Activated naive CD8-positive, alpha-beta T cell treated with anti-CD3 and anti-CD28 coated beads, Interleukin-2, amount 50 U/mL, for 24 hours (primary cell): ENCODE measurements around the gene APRT.
A peak's percentile ranks its signal among the peaks of the same experiment; 100 is the strongest.

Experiments
- ATAC-seq: fragments of 150-1000 bp; cut with Tn5 transposase; one replicate; pipeline ENCODE4 v1.10.0; 2021
- DNase-seq: peaks from one replicate; pipeline ENCODE4 v3.0.0; 2021
- H3K27ac Mint-ChIP-seq: one replicate; pipeline ENCODE4 v1.8.0; 2021; ENCODE audit warnings: mild to moderate bottlenecking, mixed read lengths
- H3K27me3 Mint-ChIP-seq: one replicate; pipeline ENCODE4 v1.8.0; 2021; ENCODE audit warnings: mixed read lengths
- H3K36me3 Mint-ChIP-seq: one replicate; pipeline ENCODE4 v1.8.0; 2021; ENCODE audit warnings: low read depth, mixed read lengths
- H3K4me1 Mint-ChIP-seq: one replicate; pipeline ENCODE4 v1.8.0; 2021; ENCODE audit warnings: mixed read lengths
- H3K4me3 Mint-ChIP-seq: one replicate; pipeline ENCODE4 v1.8.0; 2021; ENCODE audit warnings: mild to moderate bottlenecking, moderate library complexity, mixed read lengths
- H3K9me3 Mint-ChIP-seq: one replicate; pipeline ENCODE4 v1.8.0; 2021; ENCODE audit warnings: mixed read lengths

Gene APRT

DNA sequence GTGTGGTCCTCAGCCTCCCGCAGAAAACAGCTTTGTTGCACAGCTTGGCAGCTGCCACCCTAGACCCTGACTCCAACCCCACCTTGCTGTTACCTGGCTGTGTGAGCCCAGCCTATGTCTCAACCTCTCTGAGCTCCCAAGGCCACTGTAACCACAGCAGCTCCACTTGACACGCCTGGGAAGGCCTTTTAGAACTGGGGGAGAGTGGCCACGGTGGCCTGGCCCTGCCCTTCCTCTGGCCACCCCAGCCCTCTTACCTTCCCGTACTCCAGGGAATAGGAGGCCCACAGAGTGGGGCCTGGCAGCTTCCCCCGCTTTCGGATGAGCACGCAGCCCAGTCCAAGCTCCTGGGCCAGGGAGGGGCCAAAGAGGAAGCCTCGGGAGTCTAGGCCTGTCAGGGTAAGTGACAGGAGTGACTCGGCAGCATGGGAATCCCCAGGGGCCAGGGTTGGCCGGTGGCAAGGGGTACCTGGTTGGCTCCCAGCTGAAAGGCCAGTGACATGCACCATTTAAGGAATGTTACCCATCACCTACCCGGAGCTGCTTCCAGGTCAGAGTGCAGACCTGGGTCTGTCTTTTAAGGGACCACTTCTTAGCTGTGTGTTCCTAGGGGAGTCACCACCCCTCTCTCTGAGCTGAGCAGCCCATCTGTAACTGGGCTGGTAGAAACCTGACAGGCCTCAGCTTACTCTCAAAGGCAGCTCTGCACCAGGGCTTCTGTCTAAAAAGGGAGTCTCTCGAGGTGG, 1.4 kb downstream of the APRT start:
- Mint-ChIP-seq H3K27me3 (no peaks in the 10 kb centered on the region), H3K36me3 (peaks cover 28% of the 10 kb centered on the region)

DNA sequence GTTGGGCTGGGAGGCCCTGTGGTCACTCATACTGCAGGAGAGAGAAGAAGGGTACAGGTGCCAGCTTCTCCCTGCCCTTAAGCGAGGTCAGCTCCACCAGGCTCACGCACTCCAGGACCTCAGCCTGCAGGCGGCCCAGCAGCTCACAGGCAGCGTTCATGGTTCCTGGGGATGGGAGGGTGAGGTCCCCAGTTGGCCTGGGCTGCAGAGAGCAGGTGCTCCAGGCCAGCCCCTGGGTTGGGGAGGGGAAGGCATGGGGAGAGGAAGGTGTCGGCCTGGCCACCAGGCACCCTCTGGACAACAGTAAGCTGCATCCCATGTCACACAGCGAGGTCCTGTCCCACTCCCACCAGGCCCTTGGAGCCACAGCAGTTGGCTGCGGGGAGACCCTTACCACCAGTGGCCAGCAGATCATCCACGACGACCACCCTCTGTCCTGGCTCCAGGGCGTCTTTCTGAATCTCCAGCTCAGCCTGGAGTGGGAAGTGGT, 2.0 kb downstream of the APRT start:
- no peaks in the 10 kb centered on the region for H3K27me3 Mint-ChIP-seq
- no peak for ATAC-seq
- peak overlapping the region; percentile 95 for H3K27ac Mint-ChIP-seq
- peaks cover 28% of the 10 kb centered on the region for H3K36me3 Mint-ChIP-seq
- DNase-seq = peak; percentile 31
- H3K4me3 Mint-ChIP-seq = peak overlapping the region; percentile 87
- H3K4me1 Mint-ChIP-seq = peaks cover 24% of the 10 kb centered on the region
- H3K9me3 Mint-ChIP-seq = no peaks in the 10 kb centered on the region

More for the DNA sequence above, 1.4 kb downstream of the APRT start:
- H3K4me3 Mint-ChIP-seq = peak overlapping the region; percentile 87
- ATAC-seq = peak; percentile 39
- peak overlapping the region; percentile 95 for H3K27ac Mint-ChIP-seq
- H3K4me1 Mint-ChIP-seq = peaks cover 24% of the 10 kb centered on the region
- DNase-seq = peak; percentile 67
- H3K9me3 Mint-ChIP-seq = no peaks in the 10 kb centered on the region

DNA sequence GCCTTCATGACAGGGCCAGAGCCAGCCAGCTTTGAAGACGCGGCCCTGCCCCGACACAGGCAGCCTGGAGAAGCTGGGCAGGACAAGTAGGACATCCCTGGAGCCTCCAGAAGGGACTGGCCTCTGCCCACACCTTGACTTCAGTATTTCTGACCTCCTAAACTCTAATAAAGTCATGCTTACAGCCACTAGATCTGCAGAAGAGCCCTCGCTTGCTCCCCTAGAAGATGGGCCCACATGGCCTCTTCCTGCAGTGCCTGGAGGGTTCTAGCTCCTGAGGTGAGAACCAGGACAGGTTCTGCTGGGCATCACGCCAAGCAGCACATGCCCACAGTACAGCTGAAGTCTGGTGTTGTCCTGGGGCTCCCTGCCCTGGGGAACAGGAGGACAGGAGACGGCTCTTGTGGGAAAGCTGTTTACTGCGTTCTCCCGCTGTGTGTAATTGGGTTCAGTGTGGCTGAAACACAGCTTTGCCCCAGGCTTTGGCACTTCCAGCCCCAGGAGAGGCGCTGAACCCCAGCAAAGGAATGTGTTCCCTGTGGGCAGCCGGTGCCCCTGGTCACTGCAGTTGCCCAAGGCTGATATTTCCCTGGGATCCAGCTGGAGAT, 2.6 kb downstream of the APRT start:
- Mint-ChIP-seq H3K4me3 (peak overlapping the region; percentile 87), H3K9me3 (no peaks in the 10 kb centered on the region), H3K27me3 (no peaks in the 10 kb centered on the region), H3K36me3 (peaks cover 33% of the 10 kb centered on the region), H3K27ac (peak overlapping the region; percentile 69), H3K4me1 (peaks cover 24% of the 10 kb centered on the region)
- DNase-seq (no peak), ATAC-seq (no peak)

DNA sequence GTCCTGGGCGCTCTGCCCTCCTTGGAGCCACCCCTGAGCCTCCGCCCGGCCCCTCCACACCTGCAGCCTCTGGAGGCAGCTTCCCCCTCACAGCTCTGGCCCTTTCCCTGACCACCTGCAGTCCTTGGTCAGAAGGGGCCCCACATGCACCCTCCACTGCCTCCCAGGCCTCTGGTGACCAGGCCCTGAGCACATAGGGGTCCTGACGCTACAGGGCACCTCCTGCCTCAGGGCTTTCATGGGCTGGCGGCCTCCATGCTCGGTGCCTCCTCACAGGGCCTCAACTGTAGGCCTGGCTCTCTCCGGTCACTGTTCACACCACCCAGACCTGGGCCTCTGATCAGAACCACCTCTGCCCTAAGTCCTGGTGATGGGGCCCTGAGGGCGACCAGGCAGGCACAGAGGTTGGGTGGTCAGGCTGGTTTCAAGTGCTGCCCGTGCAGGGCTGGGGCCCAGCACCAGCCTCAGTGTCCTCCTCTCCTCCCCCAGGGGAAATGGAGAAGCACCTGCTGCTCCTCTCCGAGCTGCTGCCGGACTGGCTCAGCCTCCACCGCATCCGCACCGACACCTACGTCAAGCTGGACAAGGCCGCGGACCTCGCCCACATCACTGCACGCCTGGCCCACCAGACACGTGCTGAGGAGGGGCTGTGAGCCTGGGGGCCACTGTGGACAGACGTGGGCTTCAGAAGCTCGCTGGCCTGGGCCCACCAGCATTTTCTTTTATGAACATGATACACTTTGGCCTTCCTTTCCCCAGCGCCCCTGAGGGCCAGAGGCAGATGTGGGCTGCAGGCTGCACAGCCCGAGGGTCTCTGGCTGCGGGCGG, 3.9 kb downstream of the APRT start:
- H3K27ac Mint-ChIP-seq = peak overlapping the region; percentile 69

DNA sequence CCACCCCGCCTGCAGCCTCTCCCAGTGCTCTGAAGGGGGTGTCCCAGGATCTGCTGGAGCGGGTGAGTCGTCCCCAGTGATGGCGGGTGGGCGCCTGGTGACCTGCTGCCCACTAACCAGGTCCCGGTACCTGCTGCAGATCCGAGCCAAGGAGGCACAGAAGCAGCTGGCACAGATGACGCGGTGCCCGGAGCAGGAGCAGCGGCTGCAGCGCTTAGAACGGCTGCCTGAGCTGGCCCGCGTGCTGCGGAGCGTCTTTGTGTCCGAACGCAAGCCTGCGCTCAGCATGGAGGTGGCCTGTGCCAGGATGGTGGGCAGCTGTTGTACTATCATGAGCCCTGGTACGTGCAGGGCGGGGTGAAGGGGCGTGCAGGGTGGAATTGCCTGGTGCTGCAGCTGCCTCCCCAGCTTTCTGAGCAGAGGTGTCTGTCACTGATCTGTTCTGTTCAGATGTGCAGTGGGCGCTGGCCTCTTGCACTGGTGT, 4.5 kb downstream of the APRT start:
- Mint-ChIP-seq H3K9me3 (no peaks in the 10 kb centered on the region), H3K4me1 (peaks cover 24% of the 10 kb centered on the region), H3K4me3 (peak overlapping the region; percentile 14), H3K27ac (peak overlapping the region; percentile 39), H3K27me3 (no peaks in the 10 kb centered on the region), H3K36me3 (peaks cover 34% of the 10 kb centered on the region)
- ATAC-seq = no peak
- no peak for DNase-seq

More for the DNA sequence above, 3.9 kb downstream of the APRT start:
- Mint-ChIP-seq H3K9me3 (no peaks in the 10 kb centered on the region), H3K4me3 (peak overlapping the region; percentile 32), H3K4me1 (peaks cover 24% of the 10 kb centered on the region), H3K36me3 (peaks cover 34% of the 10 kb centered on the region), H3K27me3 (no peaks in the 10 kb centered on the region)
- no peak for DNase-seq
- ATAC-seq = no peak

DNA sequence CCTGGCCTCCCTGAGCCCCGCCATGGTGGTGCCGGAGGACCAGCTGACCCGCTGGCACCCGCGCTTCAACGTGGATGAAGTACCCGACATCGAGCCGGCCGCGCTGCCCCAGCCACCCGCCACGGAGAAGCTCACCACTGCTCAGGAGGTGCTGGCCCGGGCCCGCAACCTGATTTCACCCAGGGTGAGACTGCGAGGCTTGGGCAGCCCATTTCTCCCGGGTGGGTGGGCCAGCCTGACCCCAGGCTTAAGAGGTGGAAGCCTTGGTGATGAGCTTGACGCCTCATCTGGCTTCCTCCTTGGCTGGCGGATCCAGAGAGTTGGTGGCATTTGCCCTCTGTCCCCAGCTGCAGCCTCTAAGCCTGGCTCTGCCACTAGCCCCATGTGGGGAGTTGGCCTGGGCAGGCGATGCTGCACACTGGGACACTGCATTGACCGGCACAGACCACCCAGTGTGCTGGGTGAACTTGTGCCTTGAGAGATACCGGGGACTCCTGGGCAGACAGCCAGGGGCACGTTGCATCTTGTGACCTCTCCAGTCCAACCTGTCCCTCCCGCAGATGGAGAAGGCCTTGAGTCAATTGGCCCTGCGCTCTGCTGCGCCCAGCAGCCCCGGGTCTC, 5.1 kb downstream of the APRT start:
- peaks cover 34% of the 10 kb centered on the region for H3K36me3 Mint-ChIP-seq
- no peak overlapping the region for H3K27ac Mint-ChIP-seq
- peak overlapping the region; percentile 17 for H3K4me3 Mint-ChIP-seq
- no peak for DNase-seq
- H3K4me1 Mint-ChIP-seq = peaks cover 25% of the 10 kb centered on the region
- no peaks in the 10 kb centered on the region for H3K9me3 Mint-ChIP-seq
- no peaks in the 10 kb centered on the region for H3K27me3 Mint-ChIP-seq
- ATAC-seq = no peak

DNA sequence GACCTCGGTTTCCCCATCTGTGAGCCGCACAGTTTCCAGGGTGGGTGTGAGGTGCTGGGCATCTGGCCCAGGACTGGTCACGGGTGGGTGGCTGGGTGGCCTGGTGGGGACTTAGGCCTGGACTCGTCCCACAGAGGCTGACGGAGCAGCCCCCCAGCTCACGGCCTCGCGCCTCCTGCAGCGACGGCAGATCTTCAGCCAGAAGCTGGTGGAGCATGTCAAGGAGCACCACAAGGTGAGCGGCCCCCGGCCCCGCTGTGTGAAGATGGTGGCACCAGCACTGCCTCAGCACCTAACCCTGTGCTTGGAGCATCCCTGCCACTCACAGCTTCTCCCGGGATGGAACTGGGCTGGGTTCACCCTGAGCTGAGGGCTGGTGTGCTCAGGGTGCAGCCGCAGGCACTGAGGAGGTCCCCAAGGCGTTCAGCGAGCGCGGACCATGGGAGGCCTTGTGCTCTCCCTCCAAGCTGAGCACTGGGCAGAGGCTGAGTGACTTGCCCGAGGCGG, 5.8 kb downstream of the APRT start:
- Mint-ChIP-seq H3K4me3 (peak overlapping the region; percentile 17), H3K36me3 (peaks cover 34% of the 10 kb centered on the region), H3K9me3 (no peaks in the 10 kb centered on the region), H3K4me1 (peaks cover 30% of the 10 kb centered on the region), H3K27me3 (no peaks in the 10 kb centered on the region), H3K27ac (no peak overlapping the region)
- DNase-seq = no peak
- no peak for ATAC-seq

DNA sequence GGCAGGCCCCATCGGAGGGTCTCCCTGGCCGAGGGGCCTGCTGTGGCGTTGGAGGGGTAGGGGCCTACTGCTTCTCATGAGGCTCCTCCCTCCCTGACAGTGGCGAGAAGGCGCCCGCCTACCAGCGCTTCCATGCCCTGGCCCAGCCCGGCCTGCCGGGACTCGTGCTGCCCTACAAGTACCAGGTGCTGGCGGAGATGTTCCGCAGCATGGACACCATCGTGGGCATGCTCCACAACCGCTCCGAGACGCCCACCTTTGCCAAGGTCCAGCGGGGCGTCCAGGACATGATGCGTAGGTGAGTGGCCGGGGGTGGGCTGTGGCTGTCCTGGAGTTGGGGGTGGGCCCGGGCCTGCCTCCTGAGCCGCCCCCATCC, 6.4 kb downstream of the APRT start:
- peaks cover 29% of the 10 kb centered on the region for H3K36me3 Mint-ChIP-seq
- H3K27ac Mint-ChIP-seq = peak overlapping the region; percentile 27
- no peak for DNase-seq
- no peak for ATAC-seq
- H3K4me3 Mint-ChIP-seq = peak overlapping the region; percentile 79
- no peaks in the 10 kb centered on the region for H3K27me3 Mint-ChIP-seq
- no peaks in the 10 kb centered on the region for H3K9me3 Mint-ChIP-seq
- peaks cover 32% of the 10 kb centered on the region for H3K4me1 Mint-ChIP-seq

DNA sequence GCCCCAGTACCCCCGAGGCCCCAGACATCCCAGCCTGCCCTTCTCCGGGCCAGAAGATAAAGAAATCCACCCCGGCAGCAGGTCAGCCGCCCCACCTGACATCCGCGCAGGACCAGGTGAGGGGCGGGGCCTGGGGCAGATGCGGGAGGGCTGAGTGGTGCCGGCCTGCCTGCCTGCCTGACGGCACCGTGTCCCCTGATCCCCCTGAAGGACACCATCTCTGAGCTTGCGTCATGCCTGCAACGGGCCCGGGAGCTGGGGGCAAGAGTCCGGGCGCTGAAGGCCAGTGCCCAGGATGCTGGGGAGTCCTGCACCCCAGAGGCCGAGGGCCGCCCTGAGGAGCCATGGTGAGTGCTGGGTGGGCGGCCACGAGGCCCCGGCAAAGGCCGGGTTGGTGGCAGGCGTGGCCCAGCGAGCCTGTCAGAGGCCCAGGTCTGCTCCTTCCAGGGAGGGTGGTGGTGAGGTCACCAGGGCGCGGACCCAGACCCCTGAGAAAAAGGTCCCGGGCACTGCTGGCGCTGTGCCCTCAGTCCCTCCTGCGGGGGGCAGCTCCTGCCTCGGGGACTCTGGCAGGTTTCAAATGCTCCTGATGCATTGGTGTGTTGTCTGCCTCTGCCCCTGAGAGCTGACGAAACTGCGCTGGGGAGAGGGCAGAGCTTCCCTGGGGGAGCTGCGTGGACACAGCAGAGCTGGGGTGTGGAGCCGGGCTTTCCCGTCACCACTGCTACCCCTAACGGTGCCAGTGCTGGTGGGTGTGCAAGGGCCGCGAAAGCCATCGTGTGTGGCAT, 7.0 kb downstream of the APRT start:
- ATAC-seq (peak; percentile 2), DNase-seq (no peak)
- H3K9me3 Mint-ChIP-seq = no peaks in the 10 kb centered on the region
- no peaks in the 10 kb centered on the region for H3K27me3 Mint-ChIP-seq
- peaks cover 23% of the 10 kb centered on the region for H3K36me3 Mint-ChIP-seq
- H3K4me3 Mint-ChIP-seq = peak overlapping the region; percentile 79
- H3K27ac Mint-ChIP-seq = peak overlapping the region; percentile 64
- H3K4me1 Mint-ChIP-seq = peaks cover 30% of the 10 kb centered on the region

DNA sequence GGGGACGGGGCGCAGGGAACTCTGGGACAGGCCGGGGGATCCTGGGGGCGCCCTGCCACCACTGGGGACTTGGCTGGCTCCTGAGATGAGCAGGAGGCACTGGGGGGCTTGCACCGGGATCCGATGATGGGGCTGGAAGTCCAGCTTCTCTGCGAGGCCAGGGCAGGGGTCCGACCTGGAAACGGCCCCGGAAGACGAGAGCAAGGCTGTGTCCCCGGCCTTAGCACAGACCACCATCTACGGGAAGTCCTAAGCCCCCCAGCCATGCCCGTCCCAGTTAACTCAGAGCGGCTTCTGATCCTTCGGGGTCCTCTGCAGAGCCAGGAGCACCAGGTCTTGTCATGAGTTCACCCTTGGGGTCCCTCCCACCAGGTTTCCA, 7.6 kb downstream of the APRT start:
- Mint-ChIP-seq H3K36me3 (peaks cover 18% of the 10 kb centered on the region), H3K27ac (peak overlapping the region; percentile 64), H3K4me3 (peak overlapping the region; percentile 79), H3K27me3 (no peaks in the 10 kb centered on the region), H3K4me1 (peaks cover 27% of the 10 kb centered on the region), H3K9me3 (no peaks in the 10 kb centered on the region)
- no peak for DNase-seq
- no peak for ATAC-seq

DNA sequence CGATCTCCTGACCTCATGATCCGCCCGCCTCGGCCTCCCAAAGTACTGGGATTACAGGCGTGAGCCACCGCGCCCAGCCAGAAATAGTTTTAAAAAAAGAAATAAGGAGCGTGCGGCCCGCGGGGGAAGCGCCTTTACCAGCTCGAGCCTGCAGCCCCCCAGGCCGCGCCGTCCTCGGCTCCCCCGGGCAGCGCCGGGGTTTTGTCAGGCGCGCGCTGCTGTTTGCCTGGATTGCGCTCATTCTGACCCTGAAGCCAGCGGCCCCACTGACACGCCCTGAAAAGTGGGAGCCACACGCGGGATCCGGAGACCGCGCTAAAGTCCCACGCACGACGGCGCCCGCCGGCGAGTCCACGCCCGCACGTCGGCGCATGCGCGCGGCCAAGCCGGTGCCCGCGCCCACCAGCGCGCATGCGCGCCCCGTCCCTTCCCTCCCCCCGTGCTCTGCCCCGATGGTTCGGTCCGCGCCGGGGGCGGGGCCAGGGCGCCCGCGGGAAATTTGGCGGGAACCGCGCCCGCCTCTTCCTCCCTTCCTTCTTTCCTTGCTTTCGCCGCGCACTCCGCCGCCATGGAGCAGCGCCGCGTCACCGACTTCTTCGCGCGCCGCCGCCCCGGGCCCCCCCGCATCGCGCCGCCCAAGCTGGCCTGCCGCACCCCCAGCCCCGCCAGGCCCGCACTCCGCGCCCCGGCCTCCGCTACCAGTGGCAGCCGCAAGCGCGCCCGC, 8.3 kb downstream of the APRT start, which contains the start of gene CDT1:
CDT1 (plus strand) TSS at position 526 of the 724 bp plus-strand sequence; CDS start at position 569, 43 bp downstream.
- H3K36me3 Mint-ChIP-seq = peaks cover 14% of the 10 kb centered on the region
- peak; percentile 90 for DNase-seq
- H3K4me3 Mint-ChIP-seq = peak within 1 kb of the TSS; percentile 80
- no peaks in the 10 kb centered on the region for H3K27me3 Mint-ChIP-seq
- ATAC-seq = peak; percentile 13
- peaks cover 21% of the 10 kb centered on the region for H3K4me1 Mint-ChIP-seq
- H3K9me3 Mint-ChIP-seq = no peaks in the 10 kb centered on the region
- H3K27ac Mint-ChIP-seq = peak within 1 kb of the TSS; percentile 87

DNA sequence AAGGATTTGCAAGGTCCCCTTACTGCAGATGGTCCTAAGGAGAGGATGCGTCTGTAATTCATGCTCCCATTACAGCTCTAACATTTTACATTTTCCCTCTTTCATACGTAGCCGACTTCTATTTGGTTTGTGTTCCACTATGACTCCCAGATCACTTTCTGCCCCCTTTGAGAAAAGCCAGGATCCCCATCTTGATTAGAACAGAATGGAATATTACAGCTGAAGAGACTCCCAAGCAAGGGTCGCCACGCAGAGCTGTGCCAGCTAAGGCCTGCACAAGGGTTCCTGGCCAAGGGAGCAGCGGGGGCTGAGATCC, 11.5 kb downstream of the APRT start:
- Mint-ChIP-seq H3K4me1 (peaks cover 18% of the 10 kb centered on the region), H3K27me3 (no peaks in the 10 kb centered on the region), H3K36me3 (peaks cover 6% of the 10 kb centered on the region), H3K9me3 (no peaks in the 10 kb centered on the region), H3K4me3 (no peak overlapping the region), H3K27ac (peak overlapping the region; percentile 2)
- no peak for DNase-seq
- ATAC-seq = no peak
